PFSK-1 (cell line): ENCODE data around the gene KCTD5.

ENCODE experiments used
- FOXP2 ChIP-seq: optimal IDR thresholded peaks from 2 replicates; pipeline ENCODE3; 2011; ENCODE audit warnings: borderline replicate concordance, control low read depth, inconsistent platforms; ENCODE audit not compliant: insufficient read depth; ENCODE audit errors: extremely low read length, extremely low read depth
- POLR2AphosphoS5 ChIP-seq: IDR thresholded peaks from 2 replicates; pipeline ENCODE4 v1.6.1; 2012; ENCODE audit warnings: low read depth, mild to moderate bottlenecking, control low read depth, low read length, moderate library complexity
- SIN3A ChIP-seq: IDR thresholded peaks from 2 replicates; pipeline ENCODE4 v1.6.1; 2012; ENCODE audit warnings: mild to moderate bottlenecking, low read length, moderate library complexity, borderline replicate concordance; ENCODE audit not compliant: insufficient read depth
- TAF1 ChIP-seq: IDR thresholded peaks from 2 replicates; pipeline ENCODE4 v1.6.1; 2012; ENCODE audit warnings: low read length, control low read depth, borderline replicate concordance; ENCODE audit not compliant: insufficient read depth

DNA sequence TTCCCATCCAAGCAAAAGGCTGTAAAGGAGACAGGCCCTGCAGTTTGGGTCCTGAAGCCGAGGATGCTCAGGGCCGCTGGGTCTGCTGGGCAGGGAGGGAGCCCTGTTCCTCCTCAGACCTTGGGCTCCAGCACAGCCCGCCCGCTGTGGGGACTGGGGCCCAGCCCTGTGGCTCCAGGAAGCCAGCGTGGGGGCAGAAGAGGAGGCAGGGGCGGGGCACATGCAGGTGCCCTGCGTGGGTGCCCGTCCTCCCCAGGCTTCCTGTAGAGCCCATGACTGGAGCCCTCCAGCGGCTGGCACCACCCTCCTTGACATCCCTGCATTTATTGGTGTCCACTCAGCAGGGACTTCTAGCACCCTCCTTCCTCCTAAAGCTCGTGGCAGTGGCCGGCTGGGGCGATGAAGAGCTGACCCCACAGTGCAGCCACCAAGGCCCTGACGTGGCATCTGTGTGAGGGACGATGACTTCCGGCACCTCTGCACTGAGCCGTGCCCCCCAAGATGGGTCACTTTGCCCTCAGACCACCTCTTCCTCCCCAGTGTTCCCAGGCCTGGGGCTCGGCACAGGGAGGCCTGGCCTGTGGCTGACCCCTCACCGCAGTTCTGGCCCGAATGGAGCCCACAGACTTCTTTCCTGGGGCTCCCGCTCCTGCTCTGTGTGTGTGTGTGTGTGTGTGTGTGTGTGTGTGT lies 27.8 kb downstream of the KCTD5 start:
- TF ChIP-seq POLR2AphosphoS5 (no peak), TAF1 (no peak), SIN3A (no peak), FOXP2 (no peak)
